ENCODE data around the gene MYLK3.
"Not testable (repeated sequence)": the region's sequence is repeated elsewhere in the genome, so short reads cannot be mapped to it uniquely, and the experiment has no call there.

The MYLK3 gene

GRCh38 chr16:46689365-46690280 is 58.5 kb downstream of the MYLK3 start, which contains the start of gene ORC6:
Gene ORC6 (plus strand): TSS chr16:46689659. CDS start chr16:46689706, 47 bp downstream.
- DNase-seq: peak; percentile 83 to 92

DNA sequence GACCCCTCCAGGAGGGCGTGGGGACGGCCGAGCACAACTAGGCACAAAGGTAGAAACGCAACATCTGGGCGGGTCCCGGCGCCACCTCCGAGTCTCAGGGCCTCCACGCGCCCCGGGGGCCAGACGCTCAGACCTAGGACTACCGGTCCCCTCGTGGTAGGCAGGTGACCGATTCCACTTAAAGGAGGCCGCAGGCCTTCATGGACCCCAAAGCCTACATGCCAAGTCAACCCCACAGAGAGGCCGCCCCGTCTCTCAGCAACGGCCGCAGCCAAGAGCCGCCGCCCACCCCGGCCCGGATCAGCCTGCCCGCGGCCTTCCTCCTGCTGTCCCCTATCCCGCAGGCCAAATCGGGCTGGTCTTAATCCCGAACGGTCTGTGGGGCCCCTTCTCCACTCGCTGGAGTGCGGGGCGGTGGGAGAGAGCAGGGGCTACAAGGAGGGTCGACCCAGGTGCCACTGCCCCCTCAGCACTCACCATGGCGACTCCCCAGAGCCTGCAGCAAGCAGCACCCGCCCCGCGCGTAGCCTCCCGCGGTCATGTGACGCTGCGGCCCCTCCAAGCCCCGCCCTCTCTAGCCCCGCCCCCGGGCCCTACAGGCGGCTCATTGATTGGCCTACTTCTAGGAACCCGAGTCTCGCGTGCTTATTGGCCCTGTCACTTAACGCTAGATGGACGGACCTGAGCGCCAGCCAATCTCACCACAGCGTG is 59.3 kb downstream of the MYLK3 start, which contains the start of gene VPS35:
Gene VPS35, minus strand, starts transcription at position 525 of the 711 bp plus-strand sequence. Its CDS starts 45 bp downstream, at position 480.
- DNase-seq: peak; percentile 86 to 94

DNA sequence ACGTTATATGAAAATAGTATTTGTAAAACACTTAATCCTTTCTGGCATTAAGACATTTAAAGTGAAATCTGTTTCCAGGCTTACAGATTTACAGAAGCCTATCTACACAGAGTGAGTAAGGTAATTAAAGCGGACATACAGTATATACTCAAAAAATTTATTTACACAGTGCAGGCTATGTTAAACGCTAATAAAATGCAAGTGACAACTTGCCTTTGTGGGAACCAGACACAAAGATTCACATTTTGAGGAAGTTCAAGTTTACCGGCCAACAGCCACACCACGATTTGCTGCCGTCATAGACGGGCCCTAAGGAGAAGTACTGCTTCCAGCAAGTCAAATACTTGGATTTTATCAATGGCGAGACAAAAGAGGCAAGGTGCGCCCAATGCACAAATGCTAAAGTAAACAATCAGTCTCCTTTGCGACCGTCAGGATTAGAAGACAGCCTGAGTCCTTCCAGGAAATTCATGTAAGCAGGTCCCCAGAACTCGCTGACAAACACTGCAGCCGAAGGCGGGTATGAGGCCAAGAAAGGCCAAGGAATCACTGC is 60.0 kb downstream of the MYLK3 start:
- peak in 1 of 2 experiments; percentile 2 for DNase-seq

GRCh38 chr16:46687486-46687885 is 60.7 kb downstream of the MYLK3 start:
- DNase-seq: no peak

DNA sequence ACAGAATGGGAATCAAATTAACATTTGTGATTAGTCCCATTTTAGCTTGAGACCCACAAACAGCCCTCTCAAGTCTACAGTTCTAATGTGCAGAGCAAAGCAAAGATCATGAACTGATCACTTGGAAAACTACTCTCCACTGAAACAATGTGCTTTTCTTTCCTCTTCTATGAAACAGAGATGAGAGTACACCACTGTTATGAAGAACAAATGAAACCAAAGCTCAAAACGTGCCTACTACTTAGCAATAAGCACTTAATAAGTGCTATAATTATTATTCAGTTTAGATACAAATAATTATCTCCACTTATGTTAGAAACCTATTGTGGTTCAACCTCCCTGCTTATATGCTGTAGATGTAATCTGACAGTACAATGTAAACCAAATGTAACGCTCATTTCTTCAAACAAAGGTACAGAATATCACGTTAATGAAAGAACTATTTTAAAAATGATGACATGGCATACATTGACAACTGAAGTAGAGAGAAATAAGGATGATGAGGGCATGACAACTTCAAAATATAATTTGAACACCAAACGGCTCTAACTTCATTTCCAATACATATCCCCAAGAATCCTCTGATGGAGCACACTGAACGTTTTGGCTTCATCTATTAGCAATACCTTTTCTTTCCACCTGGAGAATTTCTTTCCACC is 61.2 kb downstream of the MYLK3 start:
- DNase-seq: no peak

- not testable (repeated sequence) for DNase-seq
Measured at GRCh38 chr16:46681867-46682266, 66.3 kb downstream of the MYLK3 start.

GRCh38 chr16:46677943-46678342 is 70.2 kb downstream of the MYLK3 start:
- not testable (repeated sequence) for DNase-seq

DNA sequence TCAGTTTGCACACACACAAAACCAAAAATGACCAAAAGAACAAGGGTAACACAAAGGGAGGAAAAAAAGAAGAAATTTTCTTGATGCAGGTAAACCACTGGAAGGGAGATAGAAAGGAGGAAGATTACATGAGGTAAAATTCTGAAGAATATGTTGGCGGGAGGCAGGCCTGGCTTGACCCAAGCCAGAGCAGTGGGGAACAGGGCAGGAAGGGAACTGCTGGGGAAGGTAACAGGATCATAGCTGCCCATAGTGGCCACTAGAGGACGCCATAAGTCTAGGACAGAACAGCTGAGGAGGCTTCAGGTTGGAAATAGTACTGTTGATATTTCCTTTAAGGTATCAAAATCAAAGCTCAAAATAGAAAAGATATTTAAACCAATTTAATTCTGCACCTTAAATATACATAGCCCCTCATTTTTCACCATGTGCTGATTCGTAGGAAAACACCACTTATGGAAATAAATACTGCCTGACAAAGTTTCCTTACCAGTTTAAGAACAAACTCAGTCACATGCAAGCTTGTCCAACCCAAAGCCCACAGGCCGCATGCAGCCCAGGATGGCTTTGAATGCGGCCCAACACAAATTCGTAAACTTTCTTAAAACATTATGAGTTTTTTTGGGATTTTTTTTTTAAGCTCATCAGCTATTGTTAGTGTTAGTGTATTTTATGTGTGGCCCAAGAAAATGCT is 74.7 kb downstream of the MYLK3 start:
- DNase-seq: peak; percentile 0 to 44

DNA sequence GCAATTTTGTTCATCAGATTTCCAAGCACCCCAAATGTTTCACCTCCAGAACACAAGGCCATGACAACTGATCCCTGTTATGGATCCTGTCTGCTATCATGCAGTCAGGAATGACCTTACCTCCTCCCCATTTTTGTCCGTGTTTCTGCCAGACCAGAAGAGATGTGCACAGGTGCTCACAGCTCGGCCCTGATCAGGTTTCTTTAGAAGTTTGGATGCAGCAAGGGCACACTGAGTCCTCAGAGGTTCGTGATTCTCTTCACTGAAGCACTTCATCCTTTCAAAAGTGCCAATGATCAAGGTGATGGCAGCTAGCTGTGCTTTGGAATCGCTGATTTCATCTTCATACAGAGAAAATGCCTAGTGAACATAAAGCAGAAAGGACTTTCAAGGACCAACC is 86.0 kb downstream of the MYLK3 start:
- DNase-seq: no peak

DNA sequence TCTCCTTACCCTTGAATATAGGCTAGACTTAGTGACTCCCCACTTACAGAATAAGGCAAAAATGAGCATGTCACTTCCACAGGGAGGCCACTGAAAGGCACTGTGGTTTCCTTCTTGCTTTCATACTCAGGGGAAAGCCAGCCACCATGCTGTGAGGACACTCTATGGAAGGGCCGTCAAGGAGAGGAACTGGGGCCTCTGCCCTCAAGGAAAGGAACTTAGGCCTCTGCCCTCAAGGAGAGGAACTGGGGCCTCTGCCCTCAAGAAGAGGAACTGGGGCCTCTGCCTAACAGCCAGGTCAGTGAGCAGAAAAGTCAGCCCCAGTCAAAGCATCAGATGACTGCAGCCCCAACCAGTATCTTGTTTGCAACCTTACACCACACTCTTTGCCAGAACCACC is 89.2 kb downstream of the MYLK3 start:
- DNase-seq: no peak
